H1 (cell line): ENCODE data around the gene PAPOLG.

Source experiments
- CBX5 ChIP-seq: fragments of 300-800, 300-1000 bp; sonication (generic); IDR thresholded peaks from 2 replicates; pipeline ENCODE4 v1.7.1; 2016; ENCODE audit warnings: antibody characterized with exemption, low read length, low read depth
- CTCF ChIP-seq, 3 experiments: IDR thresholded peaks; 1 replicate in 2 of 3; 2 replicates in 1 of 3; pipeline versions ENCODE4 v1.5.1 to v1.6.1; 2011; ENCODE audit warnings: low read length in 3 of 3, mild to moderate bottlenecking in 3 of 3, inconsistent platforms in 2 of 3, low read depth in 1 of 3, moderate library complexity in 1 of 3; ENCODE audit not compliant: insufficient read depth in 1 of 3; ENCODE audit errors: control extremely low read depth in 1 of 3
- EP300 ChIP-seq, 2 experiments: IDR thresholded peaks; 1 replicate in 1 of 2; 2 replicates in 1 of 2; pipeline ENCODE4 v1.6.1; 2011 to 2012; ENCODE audit warnings: low read depth in 2 of 2, low read length in 2 of 2, mild to moderate bottlenecking in 2 of 2, borderline replicate concordance in 1 of 2, inconsistent platforms in 1 of 2, moderate library complexity in 1 of 2
- EZH2 ChIP-seq: fragments of 200-600 bp; sonication (generic); IDR thresholded peaks from 2 replicates; pipeline ENCODE4 v1.7.1; 2012; ENCODE audit warnings: low read depth, mild to moderate bottlenecking, moderate library complexity, low read length, inconsistent platforms; ENCODE audit not compliant: severe bottlenecking
- POLR2A ChIP-seq, 2 experiments: IDR thresholded peaks; 1 replicate in 1 of 2; 2 replicates in 1 of 2; pipeline ENCODE4 v1.6.1; 2011; ENCODE audit warnings: low read depth in 2 of 2, low read length in 2 of 2, mild to moderate bottlenecking in 2 of 2; ENCODE audit errors: control extremely low read depth in 1 of 2
- POLR2AphosphoS5 ChIP-seq: IDR thresholded peaks from 2 replicates; pipeline ENCODE4 v1.6.1; 2011; ENCODE audit warnings: low read depth, low read length
- RXRA ChIP-seq: IDR thresholded peaks from 2 replicates; pipeline ENCODE4 v1.6.1; 2011; ENCODE audit warnings: low read depth, mild to moderate bottlenecking, low read length, moderate library complexity; ENCODE audit not compliant: insufficient read depth
- SIN3A ChIP-seq, 2 experiments: IDR thresholded peaks in 1 of 2; conservative IDR thresholded peaks in 1 of 2; 2 replicates each; pipeline ENCODE4 v1.6.1; 2011 to 2012; ENCODE audit warnings: low read length in 2 of 2, improper control_type of control experiment in 1 of 2, low read depth in 1 of 2, mild to moderate bottlenecking in 1 of 2
- TAF1 ChIP-seq: IDR thresholded peaks from 2 replicates; pipeline ENCODE4 v1.6.1; 2011; ENCODE audit warnings: mild to moderate bottlenecking, low read depth, low read length

GRCh38 chr2:60821587-60822302, 65.7 kb downstream of the PAPOLG start:
- TF ChIP-seq POLR2AphosphoS5 (no peak), EP300 (IDR thresholded peaks at IDR 0.05; ENCODE audit: borderline replicate concordance in 1 of 2, low read depth in 2 of 2, low read length in 2 of 2) (no peak), TAF1 (no peak), RXRA (no peak), SIN3A (conservative IDR thresholded peaks at IDR 0.05 in 1 of 2, IDR thresholded peaks at IDR 0.05 in 1 of 2; ENCODE audit: low read depth in 1 of 2, low read length in 2 of 2) (no peak), CTCF (IDR thresholded peaks at IDR 0.05; ENCODE audit: control extremely low read depth in 1 of 3, insufficient read depth in 1 of 3, low read depth in 1 of 3, low read length in 3 of 3) (no peak), POLR2A (IDR thresholded peaks at IDR 0.05; ENCODE audit: control extremely low read depth in 1 of 2, low read depth in 2 of 2, low read length in 2 of 2) (no peak), EZH2 (no peak), CBX5 (no peak)
